Measurements from ENCODE around the gene ERCC4.

The ERCC4 gene

GRCh38 chr16:13995194-13995593 is 75.2 kb downstream of the ERCC4 start:
- no peak for DNase-seq

- DNase-seq = no peak
Observed at GRCh38 chr16:13996778-13997288, 76.9 kb downstream of the ERCC4 start.

- no peak for DNase-seq
Observed at GRCh38 chr16:13997526-13997925, 77.6 kb downstream of the ERCC4 start.

- no peak for DNase-seq
Observed at GRCh38 chr16:13997933-13998332, 78.0 kb downstream of the ERCC4 start.

GRCh38 chr16:13999071-13999894 is 79.3 kb downstream of the ERCC4 start:
- DNase-seq = no peak

- DNase-seq = no peak
Observed at GRCh38 chr16:13999895-14000425, 80.0 kb downstream of the ERCC4 start.

- no peak for DNase-seq
Observed at GRCh38 chr16:14001521-14001920, 81.6 kb downstream of the ERCC4 start.

All from fibroblast of skin of right quadriceps (primary cell).